Hematopoietic multipotent progenitor cell treated with erythropoietin and hydrocortisone succinate and interleukin-3 and kit ligand, for 8 days (in vitro differentiated cells): ENCODE results near the gene PIANP.
"Not testable (repeated sequence)": the region's sequence is repeated elsewhere in the genome, so short reads cannot be mapped to it uniquely, and the experiment has no call there.

Source experiments
- DNase-seq: peaks from one replicate; pipeline ENCODE4 v3.0.0-alpha.2; 2015

The PIANP gene, protein sequence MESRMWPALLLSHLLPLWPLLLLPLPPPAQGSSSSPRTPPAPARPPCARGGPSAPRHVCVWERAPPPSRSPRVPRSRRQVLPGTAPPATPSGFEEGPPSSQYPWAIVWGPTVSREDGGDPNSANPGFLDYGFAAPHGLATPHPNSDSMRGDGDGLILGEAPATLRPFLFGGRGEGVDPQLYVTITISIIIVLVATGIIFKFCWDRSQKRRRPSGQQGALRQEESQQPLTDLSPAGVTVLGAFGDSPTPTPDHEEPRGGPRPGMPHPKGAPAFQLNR

GRCh38 chr12:6700646-6701051 is at the start of gene PIANP:
PIANP (minus strand) TSS chr12:6700815; CDS start chr12:6698061, 2,754 bp downstream.
- DNase-seq = no peak

- DNase-seq = no peak
Measured at GRCh38 chr12:6748761-6749160, 48.1 kb upstream of the PIANP start.

DNA sequence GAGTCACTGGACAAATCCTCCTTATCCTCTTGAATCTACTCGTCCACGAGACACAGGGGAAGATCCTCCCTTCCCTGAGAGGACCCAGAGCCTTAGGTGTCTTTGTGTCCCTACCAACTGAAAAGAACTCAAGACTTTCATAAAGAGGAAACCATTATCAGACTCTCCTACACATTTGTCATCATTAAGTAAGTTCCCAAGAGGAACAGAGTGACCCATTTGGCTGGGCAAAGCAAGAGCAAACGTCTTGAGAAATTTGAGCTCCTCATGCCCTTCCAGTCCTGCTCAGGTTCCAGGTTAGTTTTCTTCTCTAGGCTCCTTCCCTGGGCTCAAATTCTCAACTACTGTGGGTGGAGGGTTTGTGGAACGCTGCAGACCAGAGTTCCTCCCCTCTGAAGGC is 46.6 kb upstream of the PIANP start:
- no peak for DNase-seq

GRCh38 chr12:6745741-6746525 is 45.3 kb upstream of the PIANP start:
- DNase-seq = no peak

DNA sequence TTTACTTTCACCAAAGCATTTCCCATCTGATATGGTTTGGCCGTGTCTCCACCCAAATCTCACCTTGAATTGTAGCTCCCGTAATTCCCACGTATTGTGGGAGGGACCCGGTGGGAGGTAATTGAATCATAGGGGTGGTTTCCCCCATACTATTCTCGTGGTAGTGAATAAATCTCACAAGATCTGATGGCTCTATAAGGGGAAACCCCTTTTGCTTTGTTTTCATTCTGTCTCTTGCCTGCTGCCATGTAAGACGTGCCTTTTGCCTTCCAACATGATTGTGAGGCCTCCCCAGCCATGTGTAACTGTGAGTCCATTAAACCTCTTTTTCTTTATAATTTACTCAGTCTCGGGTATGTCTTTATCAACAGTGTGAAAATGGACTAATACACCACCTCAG is 42.7 kb upstream of the PIANP start:
- DNase-seq = not testable (repeated sequence)

DNA sequence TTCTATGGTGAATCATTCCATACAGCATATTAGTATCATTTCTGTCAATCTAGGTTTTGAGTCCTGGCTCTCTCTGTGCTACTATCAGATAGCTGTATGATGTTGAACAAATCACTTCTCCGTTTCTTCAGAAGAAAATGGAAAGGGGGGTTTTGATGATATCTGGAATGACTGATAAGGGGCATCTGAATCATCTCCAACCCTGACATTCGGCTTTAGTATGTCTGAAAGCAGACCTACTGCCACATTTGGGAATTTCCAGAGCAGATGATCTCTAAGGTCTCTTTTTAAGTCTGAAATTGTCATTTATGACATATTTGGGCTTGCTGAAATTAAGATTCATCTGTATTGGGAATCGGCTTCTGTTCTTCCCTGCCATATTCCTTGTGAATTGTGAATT is 42.2 kb upstream of the PIANP start:
- no peak for DNase-seq

- not testable (repeated sequence) for DNase-seq
Measured at GRCh38 chr12:6742080-6742479, 41.5 kb upstream of the PIANP start.

DNA sequence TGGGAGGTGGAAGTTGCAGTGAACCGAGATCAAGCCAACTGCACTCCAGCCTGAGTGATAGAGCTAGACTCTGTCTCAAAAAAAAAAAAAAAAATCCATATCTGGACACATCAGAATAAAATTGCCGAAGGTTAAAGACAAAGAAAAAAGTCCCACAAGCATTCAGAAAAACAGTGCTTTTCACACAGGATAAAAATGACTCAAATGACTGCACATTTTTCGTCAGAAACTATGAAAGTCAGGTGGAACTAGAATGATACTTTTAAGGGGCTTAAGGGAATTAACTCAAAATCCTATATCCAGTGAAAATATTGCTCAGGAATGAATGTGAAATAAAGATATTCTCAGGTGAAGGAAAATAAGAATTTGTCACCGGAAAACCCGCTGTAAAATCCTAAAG is 36.1 kb upstream of the PIANP start:
- DNase-seq = no peak

- DNase-seq = peak; percentile 62
Measured at GRCh38 chr12:6735448-6736191, 35.0 kb upstream of the PIANP start.

GRCh38 chr12:6734506-6735387 is 34.1 kb upstream of the PIANP start:
- no peak for DNase-seq

GRCh38 chr12:6730169-6730568 is 29.6 kb upstream of the PIANP start:
- DNase-seq = no peak

GRCh38 chr12:6729186-6729585 is 28.6 kb upstream of the PIANP start:
- no peak for DNase-seq

GRCh38 chr12:6725350-6725749 is 24.7 kb upstream of the PIANP start:
- no peak for DNase-seq

GRCh38 chr12:6724409-6724797 is 23.8 kb upstream of the PIANP start:
- DNase-seq = peak; percentile 54

- peak; percentile 99 for DNase-seq
Measured at GRCh38 chr12:6723607-6724408, 23.2 kb upstream of the PIANP start, which contains the start of gene COPS7A. COPS7A (plus strand) TSS chr12:6724046; CDS start chr12:6724657, 611 bp downstream.

DNA sequence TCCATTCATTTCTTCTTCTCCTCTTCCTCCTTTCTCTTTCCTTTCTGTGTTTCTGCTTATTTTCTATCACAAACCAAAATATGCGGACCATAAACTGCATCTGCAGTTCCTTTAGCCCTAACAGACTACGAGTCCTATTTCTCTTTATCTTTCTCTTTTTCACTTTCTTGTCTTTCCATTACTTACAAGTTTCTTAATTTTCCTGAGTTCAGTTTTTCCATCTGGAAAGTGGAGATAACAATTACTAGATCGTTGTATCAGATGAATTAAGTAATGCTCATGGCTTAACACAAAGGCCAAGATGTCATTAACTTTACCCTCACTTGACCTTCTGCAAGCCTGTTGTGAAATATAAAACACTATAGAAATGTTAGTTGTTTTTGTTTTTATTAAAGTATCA is 22.2 kb upstream of the PIANP start:
- peak; percentile 81 for DNase-seq

DNA sequence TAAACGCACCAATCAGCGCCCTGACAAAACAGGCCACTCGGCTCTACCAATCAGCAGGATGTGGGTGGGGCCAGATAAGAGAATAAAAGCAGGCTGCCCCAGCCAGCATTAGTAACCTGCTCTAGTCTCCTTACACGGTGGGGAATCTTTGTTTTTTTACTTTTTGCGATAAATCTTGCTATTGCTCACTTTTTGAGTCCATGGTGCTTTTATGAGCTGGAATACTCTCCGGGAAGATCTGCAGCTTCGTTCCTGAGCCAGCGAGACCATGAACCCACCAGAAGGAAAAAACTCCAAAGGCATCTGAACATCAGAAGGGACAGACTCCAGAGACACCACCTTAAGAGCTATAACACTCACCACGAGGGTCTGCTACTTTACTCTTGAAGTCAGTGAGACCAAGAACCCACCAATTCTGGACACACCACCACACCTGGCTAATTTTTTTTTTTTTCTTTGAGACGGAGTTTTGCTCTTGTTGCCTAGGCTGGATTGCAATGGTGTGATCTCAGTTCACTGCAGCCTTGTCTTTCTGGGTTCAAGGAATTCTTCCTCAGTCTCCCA is 16.3 kb upstream of the PIANP start:
- DNase-seq = no peak

- DNase-seq = not testable (repeated sequence)
Measured at GRCh38 chr12:6716031-6716873, 15.6 kb upstream of the PIANP start.

DNA sequence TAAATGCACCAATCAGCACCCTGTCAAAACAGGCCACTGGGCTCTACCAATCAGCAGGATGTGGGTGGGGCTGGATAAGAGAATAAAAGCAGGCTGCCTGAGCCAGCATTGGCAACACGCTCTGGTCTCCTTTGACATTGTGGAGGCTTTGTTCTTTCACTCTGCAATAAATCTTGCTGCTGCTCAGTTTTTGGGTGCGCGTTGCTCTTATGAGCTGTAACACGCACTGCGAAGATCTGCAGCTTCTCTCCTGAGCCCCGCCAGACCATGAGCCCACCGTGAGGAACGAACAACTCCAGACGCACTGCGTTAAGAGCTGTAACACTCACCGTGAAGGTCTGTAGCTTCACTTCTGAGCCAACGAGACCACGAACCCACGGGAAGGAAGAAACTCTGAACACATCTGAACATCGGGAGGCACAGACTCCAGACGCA is 8.4 kb upstream of the PIANP start:
- no peak for DNase-seq

- not testable (repeated sequence) for DNase-seq
Measured at GRCh38 chr12:6708351-6708750, 7.7 kb upstream of the PIANP start.
